Esophagus squamous epithelium (tissue), 4 donors: ENCODE data around the gene EEF1AKMT4.

Experiments used
- CTCF ChIP-seq, 6 experiments: fragments of 450-650 bp in 4 of 6; fragments of 200-600 bp in 2 of 6; sonication (generic) in 2 of 6; IDR thresholded peaks; one replicate each; pipeline ENCODE4 v1.5.1; 2016 to 2019; ENCODE audit warnings: antibody characterized with exemption in 6 of 6, mild to moderate bottlenecking in 4 of 6, moderate library complexity in 4 of 6
- POLR2A ChIP-seq, 4 donors: fragments of 450-650 bp; IDR thresholded peaks; one replicate each; pipeline ENCODE4 v1.6.1; 2017; ENCODE audit warnings: antibody characterized with exemption in 4 of 4, mild to moderate bottlenecking in 4 of 4, moderate library complexity in 3 of 4

- TF ChIP-seq POLR2A (IDR thresholded peaks at IDR 0.05) = no peak
- TF ChIP-seq CTCF (IDR thresholded peaks at IDR 0.05) = no peak
Observed at GRCh38 chr3:184211297-184211696, 38.2 kb upstream of the EEF1AKMT4 start.
